HepG2 (cell line): ENCODE results near the gene PDE4D. TPM values are rescaled to one million over a fixed set of nuclear protein-coding genes. Genes with fewer than 3 reads are reported as not detected.
A peak's percentile ranks its signal among the peaks of the same experiment; 100 is the strongest.

Experiments used
- ATAC-seq: fragments of 200-7000 bp; cut with Tn5 transposase; 3 replicates; pipeline ENCODE4 v1.9.1; 2020; ENCODE audit warnings: mild to moderate bottlenecking, moderate library complexity
- BruUV-seq: library from RNA; stranded (reverse); fragments of 400-500 nt; replicated peaks from 2 replicates; lab custom pipeline; 2021; lab: Mats Ljungman, UMichigan
- CTCF ChIA-PET: fragments of 300-600 bp; formaldehyde crosslinking; extraction: SDS; loops from one replicate; lab custom pipeline; 2021; ENCODE audit warnings: low total read pairs, inconsistent platforms, low intra/inter-chr PET ratio; lab: Yijun Ruan, JAX
- POLR2A ChIA-PET: fragments of 350-600 bp; sonication (Branson Sonifier 250); formaldehyde crosslinking; loops from one replicate; lab custom pipeline; 2020; ENCODE audit warnings: antibody characterized with exemption, inconsistent platforms; lab: Yijun Ruan, JAX
- DNase-seq: peaks from one replicate; pipeline ENCODE4 v3.0.0-alpha.2; 2015; ENCODE audit warnings: low spot score
- FAIRE-seq: peaks from 3 replicates; lab custom pipeline; 2011; peaks lifted over from hg19 to GRCh38; lab: Jason Lieb, UNC
- H2AFZ ChIP-seq: one replicate; pipeline ENCODE4 v1.6.1; 2011; ENCODE audit warnings: low read length, inconsistent platforms
- H3K27ac ChIP-seq: fragments of 300-600 bp; 3 replicates; pipeline ENCODE4 v1.8.0; 2011; ENCODE audit warnings: mixed run types, mild to moderate bottlenecking, mixed read lengths, low read length, inconsistent platforms; ENCODE audit not compliant: insufficient read depth; ENCODE audit errors: extremely low read length
- H3K27me3 ChIP-seq, 2 experiments: fragments of 200-600 bp in 1 of 2; 2 replicates in 1 of 2; 3 replicates in 1 of 2; pipeline versions ENCODE4 v1.6.0 to v1.8.0; 2011; ENCODE audit warnings: low read length in 2 of 2, mild to moderate bottlenecking in 2 of 2, moderate library complexity in 2 of 2, inconsistent platforms in 1 of 2; ENCODE audit not compliant: insufficient read depth in 2 of 2, control insufficient read depth in 1 of 2
- H3K36me3 ChIP-seq, 2 experiments: fragments of 200-600 bp in 1 of 2; replicated peaks in 1 of 2; 2 replicates in 1 of 2; 3 replicates in 1 of 2; pipeline versions ENCODE4 v1.5.1 to v1.8.0; 2011; ENCODE audit warnings: low read length in 2 of 2, inconsistent platforms in 1 of 2; ENCODE audit not compliant: insufficient read depth in 2 of 2, control insufficient read depth in 1 of 2
- H3K4me1 ChIP-seq: 2 replicates; pipeline ENCODE4 v1.5.1; 2012; ENCODE audit warnings: low read length, inconsistent platforms; ENCODE audit not compliant: insufficient read depth
- H3K4me2 ChIP-seq: 2 replicates; pipeline ENCODE4 v1.6.0; 2011; ENCODE audit warnings: low read depth, low read length, inconsistent platforms
- H3K4me3 ChIP-seq, 3 experiments: fragments of 200-600 bp in 1 of 3; sonication (generic), shearing (Covaris generic) in 1 of 3; replicated peaks in 1 of 3; 2 replicates each; pipeline ENCODE4 v1.5.1; 2011 to 2016; ENCODE audit warnings: low read length in 3 of 3, inconsistent platforms in 2 of 3, low read depth in 2 of 3, mild to moderate bottlenecking in 2 of 3, control low read depth in 1 of 3, mixed read lengths in 1 of 3; ENCODE audit not compliant: insufficient read depth in 1 of 3
- H3K79me2 ChIP-seq: one replicate; pipeline ENCODE4 v1.6.1; 2011; ENCODE audit warnings: low read length, inconsistent platforms; ENCODE audit not compliant: insufficient read depth
- H3K9ac ChIP-seq: 2 replicates; pipeline ENCODE4 v1.6.0; 2011; ENCODE audit warnings: mild to moderate bottlenecking, low read depth, low read length, inconsistent platforms; ENCODE audit not compliant: insufficient read depth
- H3K9me3 ChIP-seq: 2 replicates; pipeline ENCODE4 v1.5.1; 2012; ENCODE audit warnings: mild to moderate bottlenecking, low read length
- H4K20me1 ChIP-seq: 2 replicates; pipeline ENCODE4 v1.6.0; 2011; ENCODE audit warnings: inconsistent platforms, mild to moderate bottlenecking, low read length, moderate library complexity; ENCODE audit not compliant: insufficient read depth
- HNF4G ChIP-seq, 2 experiments: sonication (generic) in 1 of 2; formaldehyde crosslinking in 1 of 2; IDR thresholded peaks; 2 replicates each; pipeline versions ENCODE4 v1.4.0 to v1.6.1; 2011 to 2020; ENCODE audit warnings: borderline replicate concordance in 2 of 2, low read depth in 2 of 2, mild to moderate bottlenecking in 2 of 2, low read length in 1 of 2, missing genetic modification reagents in 1 of 2, moderate library complexity in 1 of 2
- NCOR1 ChIP-seq: fragments of 200-600 bp; sonication (generic); IDR thresholded peaks from 2 replicates; pipeline ENCODE4 v1.7.0; 2017; ENCODE audit warnings: antibody characterized with exemption, low read length, borderline replicate concordance
- SOX6 ChIP-seq, 2 experiments: fragments of 450-650 bp in 1 of 2; sonication (generic) in 1 of 2; formaldehyde crosslinking in 1 of 2; IDR thresholded peaks; 2 replicates each; pipeline versions ENCODE4 v1.4.0 to v1.6.1; 2017 to 2020; ENCODE audit warnings: antibody characterized with exemption in 1 of 2, mild to moderate bottlenecking in 1 of 2, missing genetic modification reagents in 1 of 2
- TBX3 ChIP-seq: fragments of 450-650 bp; IDR thresholded peaks from 2 replicates; pipeline ENCODE4 v1.6.1; 2017; ENCODE audit warnings: antibody characterized with exemption, mild to moderate bottlenecking, inconsistent platforms, borderline replicate concordance
- ZNF224 ChIP-seq: sonication (generic); formaldehyde crosslinking; IDR thresholded peaks from 2 replicates; pipeline ENCODE4 v1.5.0; 2020; ENCODE audit warnings: mild to moderate bottlenecking, missing genetic modification reagents
- ZNF644 ChIP-seq: IDR thresholded peaks from 2 replicates; pipeline ENCODE4 v1.6.1; 2016; ENCODE audit warnings: low read depth
- ZNF646 ChIP-seq: sonication (generic); formaldehyde crosslinking; IDR thresholded peaks from 2 replicates; pipeline ENCODE4 v1.9.0; 2021; ENCODE audit warnings: mild to moderate bottlenecking, missing genetic modification reagents
- ZNF652 ChIP-seq: IDR thresholded peaks from 2 replicates; pipeline ENCODE4 v1.6.1; 2016; ENCODE audit warnings: low read depth, borderline replicate concordance
- WGBS: methylation state at CpG from one replicate; pipeline ENCODE4 v1.1.6; 2017; ENCODE audit warnings: low lambda C conversion rate; 5-methylcytosine and 5-hydroxymethylcytosine counted together
- in situ Hi-C: cut with HindIII; loops from 2 replicates; pipeline ENCODE4 v1.10.0; 2017; ENCODE audit warnings: low pct_unique_long_range_greater_than_20kb; ENCODE audit not compliant: extremely low pct_ligation_motif_present
- intact Hi-C: fragments of 100-400 bp; cut with micrococcal nuclease; formaldehyde crosslinking; loops from one replicate; pipeline ENCODE4 v1.10.0; 2022; ENCODE audit not compliant: unreplicated experiment
- polyA plus RNA-seq, 8 experiments: library from polyadenylated mRNA; depleted of rRNA in 3 of 8; stranded (reverse) in 7 of 8; unstranded in 1 of 8; fragments of >200 nt; fragmentation: Illumina TruSeq in 4 of 8; extraction: Trizol in 4 of 8; gene quantifications; 2 replicates each; pipeline versions ENCODE4 v1.2.1 to v1.2.3, GENCODE V29; 2011 to 2016; ENCODE audit warnings: low read depth in 4 of 8, missing spikeins in 1 of 8, mixed read lengths in 1 of 8; ENCODE audit not compliant: insufficient read depth in 1 of 8
- total RNA-seq, 5 experiments: library from RNA; depleted of rRNA; stranded (reverse); fragments of >200 nt; fragmentation: Illumina TruSeq; extraction: Trizol; gene quantifications; 2 replicates each; pipeline ENCODE4 v1.2.3, GENCODE V29; 2016; ENCODE audit warnings: low read depth in 1 of 5
- TF ChIP-seq, protein P1 (sequence below): sonication (generic); formaldehyde crosslinking; IDR thresholded peaks from 2 replicates; pipeline ENCODE4 v1.4.0; 2020; ENCODE audit warnings: missing genetic modification reagents, mild to moderate bottlenecking, borderline replicate concordance
- TF ChIP-seq, protein P2 (sequence below): sonication (generic); formaldehyde crosslinking; conservative IDR thresholded peaks from 2 replicates; pipeline ENCODE4 v1.4.0; 2020; ENCODE audit warnings: missing genetic modification reagents

Gene PDE4D
- total and polyA plus RNA-seq, 2 of the 13 experiments (the other 11 are each of a cell fraction or from before 2014, with no cell fraction given) = 7.0 to 12.2 TPM

- Histone ChIP-seq H3K9ac (no peak overlapping the region), H4K20me1 (no peaks in the 10 kb centered on the region), H3K27ac (peak overlapping the region; percentile 22), H3K27me3 (no peaks in the 10 kb centered on the region; a peak in 1 of 5 replicates), H2AFZ (no peak overlapping the region), H3K4me2 (peak overlapping the region; percentile 1; the same call in 1 of the 2 replicates), H3K36me3 (no peaks in the 10 kb centered on the region), H3K9me3 (no peaks in the 10 kb centered on the region), H3K4me1 (peaks cover 49% of the 10 kb centered on the region), H3K4me3 (no peak overlapping the region), H3K79me2 (no peaks in the 10 kb centered on the region)
- intact Hi-C loops (no loop called here), in situ Hi-C loops (no loop called here)
- POLR2A ChIA-PET = no interaction called here
- 52% methylated on average over 7 of the region's 7 CpGs for WGBS
- ATAC-seq (peak; percentile 66), FAIRE-seq (peak; percentile 12), DNase-seq (peak; percentile 75)
- no TSS peak for BruUV-seq
- CTCF ChIA-PET = no interaction called here
- peak; percentile 96; the same call in 1 of the 2 replicates for TF ChIP-seq ZNF224 (CRISPR knock-in tag)
- TF ChIP-seq HNF4G (IDR thresholded peaks at IDR 0.05; ENCODE audit: borderline replicate concordance, low read depth, low read length) = peak; percentile 75
- no peak for TF ChIP-seq HNF4G (CRISPR knock-in tag; IDR thresholded peaks at IDR 0.05; ENCODE audit: borderline replicate concordance, low read depth)
- TF ChIP-seq NCOR1 = peak; percentile 46; the same call in 1 of the 2 replicates
- TF ChIP-seq SOX6 (IDR thresholded peaks at IDR 0.05) = no peak
- 0 out of 2 replicates have a peak, but pooled peaks have one; percentile 11 for TF ChIP-seq SOX6 (CRISPR knock-in tag; IDR thresholded peaks at IDR 0.05)
- peak; percentile 60; the same call in 1 of the 2 replicates for TF ChIP-seq ZNF652 (CRISPR knock-in tag)
- TF ChIP-seq ZNF644 (CRISPR knock-in tag) = 0 out of 2 replicates have a peak, but pooled peaks have one; percentile 43
- peak; percentile 15; the same call in 1 of the 2 replicates for TF ChIP-seq TBX3
- TF ChIP-seq ZNF646 = 0 out of 2 replicates have a peak, but pooled peaks have one; percentile 22
- TF ChIP-seq, protein P1, sequence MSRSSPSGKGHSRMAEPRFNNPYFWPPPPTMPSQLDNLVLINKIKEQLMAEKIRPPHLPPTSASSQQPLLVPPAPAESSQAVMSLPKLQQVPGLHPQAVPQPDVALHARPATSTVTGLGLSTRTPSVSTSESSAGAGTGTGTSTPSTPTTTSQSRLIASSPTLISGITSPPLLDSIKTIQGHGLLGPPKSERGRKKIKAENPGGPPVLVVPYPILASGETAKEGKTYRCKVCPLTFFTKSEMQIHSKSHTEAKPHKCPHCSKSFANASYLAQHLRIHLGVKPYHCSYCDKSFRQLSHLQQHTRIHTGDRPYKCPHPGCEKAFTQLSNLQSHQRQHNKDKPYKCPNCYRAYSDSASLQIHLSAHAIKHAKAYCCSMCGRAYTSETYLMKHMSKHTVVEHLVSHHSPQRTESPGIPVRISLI (CRISPR knock-in tag) = peak; percentile 50; the same call in 1 of the 2 replicates
- TF ChIP-seq, protein P2, sequence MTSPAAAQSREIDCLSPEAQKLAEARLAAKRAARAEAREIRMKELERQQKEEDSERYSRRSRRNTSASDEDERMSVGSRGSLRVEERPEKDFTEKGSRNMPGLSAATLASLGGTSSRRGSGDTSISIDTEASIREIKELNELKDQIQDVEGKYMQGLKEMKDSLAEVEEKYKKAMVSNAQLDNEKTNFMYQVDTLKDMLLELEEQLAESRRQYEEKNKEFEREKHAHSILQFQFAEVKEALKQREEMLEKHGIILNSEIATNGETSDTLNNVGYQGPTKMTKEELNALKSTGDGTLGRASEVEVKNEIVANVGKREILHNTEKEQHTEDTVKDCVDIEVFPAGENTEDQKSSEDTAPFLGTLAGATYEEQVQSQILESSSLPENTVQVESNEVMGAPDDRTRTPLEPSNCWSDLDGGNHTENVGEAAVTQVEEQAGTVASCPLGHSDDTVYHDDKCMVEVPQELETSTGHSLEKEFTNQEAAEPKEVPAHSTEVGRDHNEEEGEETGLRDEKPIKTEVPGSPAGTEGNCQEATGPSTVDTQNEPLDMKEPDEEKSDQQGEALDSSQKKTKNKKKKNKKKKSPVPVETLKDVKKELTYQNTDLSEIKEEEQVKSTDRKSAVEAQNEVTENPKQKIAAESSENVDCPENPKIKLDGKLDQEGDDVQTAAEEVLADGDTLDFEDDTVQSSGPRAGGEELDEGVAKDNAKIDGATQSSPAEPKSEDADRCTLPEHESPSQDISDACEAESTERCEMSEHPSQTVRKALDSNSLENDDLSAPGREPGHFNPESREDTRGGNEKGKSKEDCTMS (CRISPR knock-in tag) = no peak
Measured at GRCh38 chr5:59756373-59757035, 137.0 kb downstream of the PDE4D start.
